K562 (cell line): ENCODE measurements around the gene CILP. TPM values are rescaled to one million over a fixed set of nuclear protein-coding genes. Genes with fewer than 3 reads are reported as not detected.

Source experiments
- BRD4 ChIP-seq: fragments of 200-600 bp; sonication (generic); IDR thresholded peaks from 2 replicates; pipeline ENCODE4 v1.6.1; 2017; ENCODE audit warnings: inconsistent platforms
- CBX1 ChIP-seq: sonication (generic); IDR thresholded peaks from 2 replicates; pipeline ENCODE4 v1.6.1; 2016; ENCODE audit warnings: antibody characterized with exemption, low read depth, mild to moderate bottlenecking
- GABPA ChIP-seq: fragments of 200-800 bp; sonication (Bioruptor generic); conservative IDR thresholded peaks from 2 replicates; pipeline ENCODE4 v1.6.1; 2016; ENCODE audit warnings: low read depth, missing genetic modification characterization, missing compliant biosample characterization
- HBP1 ChIP-seq: fragments of 450-650 bp; formaldehyde crosslinking; IDR thresholded peaks from 2 replicates; pipeline ENCODE4 v1.4.0; 2022; ENCODE audit warnings: missing genetic modification characterization
- HCFC1 ChIP-seq: IDR thresholded peaks from 2 replicates; pipeline ENCODE4 v1.6.1; 2012; ENCODE audit warnings: low read depth, low read length, improper control_type of control experiment
- HDAC3 ChIP-seq: fragments of 450-650 bp; IDR thresholded peaks from 2 replicates; pipeline ENCODE4 v1.6.1; 2018; ENCODE audit warnings: borderline replicate concordance, mild to moderate bottlenecking, moderate library complexity; ENCODE audit not compliant: partially characterized antibody
- MAZ ChIP-seq, 2 experiments: fragments of 450-650 bp in 1 of 2; sonication (generic) in 1 of 2; formaldehyde crosslinking; IDR thresholded peaks in 1 of 2; conservative IDR thresholded peaks in 1 of 2; 2 replicates each; pipeline versions ENCODE4 v1.4.0 to v1.5.0; 2020; ENCODE audit warnings: mild to moderate bottlenecking in 1 of 2, missing genetic modification reagents in 1 of 2
- POLR2AphosphoS5 ChIP-seq: IDR thresholded peaks from 2 replicates; pipeline ENCODE4 v1.6.1; 2011; ENCODE audit warnings: mild to moderate bottlenecking, low read depth, low read length, moderate library complexity; ENCODE audit not compliant: control insufficient read depth, insufficient read depth
- POLR2B ChIP-seq: fragments of 450-650 bp; IDR thresholded peaks from 2 replicates; pipeline ENCODE4 v1.6.1; 2018; ENCODE audit warnings: low read depth; ENCODE audit not compliant: partially characterized antibody
- POLR3G ChIP-seq: IDR thresholded peaks from 2 replicates; pipeline ENCODE4 v1.6.1; 2011; ENCODE audit not compliant: insufficient read length, insufficient replicate concordance; ENCODE audit errors: extremely low read depth
- PURB ChIP-seq: sonication (generic); formaldehyde crosslinking; IDR thresholded peaks from 2 replicates; pipeline ENCODE4 v1.9.0; 2021; ENCODE audit warnings: low read depth, mild to moderate bottlenecking, missing genetic modification reagents
- SREBF1 ChIP-seq: fragments of 150-350 bp; IDR thresholded peaks from 2 replicates; pipeline ENCODE4 v1.6.1; 2014; ENCODE audit warnings: antibody characterized with exemption, low read depth, low read length, borderline replicate concordance
- TCF7L2 ChIP-seq: fragments of 150-350 bp; IDR thresholded peaks from 2 replicates; pipeline ENCODE4 v1.6.1; 2016; ENCODE audit warnings: low read depth, mild to moderate bottlenecking, low read length, moderate library complexity
- THAP7 ChIP-seq: fragments of 250-450 bp; sonication (Bioruptor Pico); IDR thresholded peaks from 2 replicates; pipeline ENCODE4 v1.5.0; 2021
- TOE1 ChIP-seq, 2 experiments: fragments of 450-650 bp in 1 of 2; sonication (generic) in 1 of 2; formaldehyde crosslinking in 1 of 2; IDR thresholded peaks; 2 replicates each; pipeline versions ENCODE4 v1.7.1 to v1.8.0; 2016 to 2022; ENCODE audit warnings: borderline replicate concordance in 2 of 2, mild to moderate bottlenecking in 2 of 2, antibody characterized with exemption in 1 of 2, inconsistent platforms in 1 of 2, low read depth in 1 of 2, missing genetic modification reagents in 1 of 2, moderate library complexity in 1 of 2
- XRCC4 ChIP-seq: IDR thresholded peaks from one replicate; pipeline ENCODE4 v1.6.1; 2011; ENCODE audit not compliant: insufficient read depth, insufficient read length; ENCODE audit errors: extremely low read depth
- ZNF384 ChIP-seq: IDR thresholded peaks from 2 replicates; pipeline ENCODE4 v1.6.1; 2012; ENCODE audit warnings: low read depth, low read length, improper control_type of control experiment
- polyA plus RNA-seq, 8 experiments: library from polyadenylated mRNA; depleted of rRNA in 4 of 8; stranded (reverse) in 5 of 8; unstranded in 3 of 8; fragments of >200 nt; fragmentation: Nextera tagmentation in 2 of 8; fragmentation: Illumina TruSeq in 1 of 8; extraction: Ambion mirVana in 2 of 8; extraction: Trizol in 1 of 8; gene quantifications; 2 replicates each; pipeline versions ENCODE4 v1.2.1 to v1.2.3, GENCODE V29; 2011 to 2014; ENCODE audit warnings: inconsistent platforms in 1 of 8, missing spikeins in 1 of 8
- total RNA-seq, 7 experiments: library from RNA; depleted of rRNA in 6 of 7; stranded (reverse); fragments of >200 nt in 6 of 7; fragmentation: Illumina TruSeq in 2 of 7; extraction: Trizol in 2 of 7; gene quantifications; 2 replicates each; pipeline versions ENCODE4 v1.2.1 to v1.2.3, GENCODE V29; 2011 to 2021; ENCODE audit warnings: low replicate concordance in 1 of 7
- TF ChIP-seq, protein P1 (sequence below): fragments of 200-800 bp; sonication (Bioruptor generic); IDR thresholded peaks from 2 replicates; pipeline ENCODE4 v1.6.1; 2017; ENCODE audit warnings: missing genetic modification characterization, missing compliant biosample characterization
- TF ChIP-seq, protein P2 (sequence below): fragments of 250-450 bp; sonication (Bioruptor Pico); IDR thresholded peaks from 2 replicates; pipeline ENCODE4 v1.4.0; 2020; ENCODE audit warnings: mild to moderate bottlenecking, moderate library complexity, borderline replicate concordance

Gene CILP
- total and polyA plus RNA-seq, 9 of the 15 experiments (the other 6 are each of a cell fraction or from before 2014, with no cell fraction given), result 0.03 TPM; not detected in 8

GRCh38 chr15:65184868-65185717 lies 26.2 kb downstream of the CILP start, which contains the start of gene CLPX (continued):
- TF ChIP-seq HBP1 (CRISPR knock-in tag) (0 out of 2 replicates have a peak, but pooled peaks have one; percentile 6), ZNF384 (0 out of 2 replicates have a peak, but pooled peaks have one; percentile 11), THAP7 (no peak), TCF7L2 (no peak), XRCC4 (no peak), MAZ (CRISPR knock-in tag; conservative IDR thresholded peaks at IDR 0.05 in 1 of 2, IDR thresholded peaks at IDR 0.05 in 1 of 2) (peak; percentile 75 to 92; a peak in 2 of 4 replicates), SREBF1 (no peak), HCFC1 (peak; percentile 94), BRD4 (0 out of 2 replicates have a peak, but pooled peaks have one; percentile 46), POLR2B (peak; percentile 60), POLR3G (no peak), PURB (CRISPR knock-in tag) (no peak), GABPA (tag) (peak; percentile 89), HDAC3 (no peak), CBX1 (0 out of 2 replicates have a peak, but pooled peaks have one; percentile 18), POLR2AphosphoS5 (peak; percentile 68; the same call in 1 of the 2 replicates), TOE1 (IDR thresholded peaks at IDR 0.05; ENCODE audit: borderline replicate concordance) (peak; percentile 12; the same call in 1 of the 2 replicates), TOE1 (CRISPR knock-in tag; IDR thresholded peaks at IDR 0.05; ENCODE audit: borderline replicate concordance, low read depth) (no peak)
- TF ChIP-seq, protein P1, sequence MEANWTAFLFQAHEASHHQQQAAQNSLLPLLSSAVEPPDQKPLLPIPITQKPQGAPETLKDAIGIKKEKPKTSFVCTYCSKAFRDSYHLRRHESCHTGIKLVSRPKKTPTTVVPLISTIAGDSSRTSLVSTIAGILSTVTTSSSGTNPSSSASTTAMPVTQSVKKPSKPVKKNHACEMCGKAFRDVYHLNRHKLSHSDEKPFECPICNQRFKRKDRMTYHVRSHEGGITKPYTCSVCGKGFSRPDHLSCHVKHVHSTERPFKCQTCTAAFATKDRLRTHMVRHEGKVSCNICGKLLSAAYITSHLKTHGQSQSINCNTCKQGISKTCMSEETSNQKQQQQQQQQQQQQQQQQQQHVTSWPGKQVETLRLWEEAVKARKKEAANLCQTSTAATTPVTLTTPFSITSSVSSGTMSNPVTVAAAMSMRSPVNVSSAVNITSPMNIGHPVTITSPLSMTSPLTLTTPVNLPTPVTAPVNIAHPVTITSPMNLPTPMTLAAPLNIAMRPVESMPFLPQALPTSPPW (CRISPR knock-in tag), result peak; percentile 99
- TF ChIP-seq, protein P2, sequence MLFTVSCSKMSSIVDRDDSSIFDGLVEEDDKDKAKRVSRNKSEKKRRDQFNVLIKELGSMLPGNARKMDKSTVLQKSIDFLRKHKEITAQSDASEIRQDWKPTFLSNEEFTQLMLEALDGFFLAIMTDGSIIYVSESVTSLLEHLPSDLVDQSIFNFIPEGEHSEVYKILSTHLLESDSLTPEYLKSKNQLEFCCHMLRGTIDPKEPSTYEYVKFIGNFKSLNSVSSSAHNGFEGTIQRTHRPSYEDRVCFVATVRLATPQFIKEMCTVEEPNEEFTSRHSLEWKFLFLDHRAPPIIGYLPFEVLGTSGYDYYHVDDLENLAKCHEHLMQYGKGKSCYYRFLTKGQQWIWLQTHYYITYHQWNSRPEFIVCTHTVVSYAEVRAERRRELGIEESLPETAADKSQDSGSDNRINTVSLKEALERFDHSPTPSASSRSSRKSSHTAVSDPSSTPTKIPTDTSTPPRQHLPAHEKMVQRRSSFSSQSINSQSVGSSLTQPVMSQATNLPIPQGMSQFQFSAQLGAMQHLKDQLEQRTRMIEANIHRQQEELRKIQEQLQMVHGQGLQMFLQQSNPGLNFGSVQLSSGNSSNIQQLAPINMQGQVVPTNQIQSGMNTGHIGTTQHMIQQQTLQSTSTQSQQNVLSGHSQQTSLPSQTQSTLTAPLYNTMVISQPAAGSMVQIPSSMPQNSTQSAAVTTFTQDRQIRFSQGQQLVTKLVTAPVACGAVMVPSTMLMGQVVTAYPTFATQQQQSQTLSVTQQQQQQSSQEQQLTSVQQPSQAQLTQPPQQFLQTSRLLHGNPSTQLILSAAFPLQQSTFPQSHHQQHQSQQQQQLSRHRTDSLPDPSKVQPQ (CRISPR knock-in tag), result no peak
